Upper lobe of right lung (tissue), 1 donor: ENCODE data around the gene ZDHHC3. TPM values are rescaled to one million over a fixed set of nuclear protein-coding genes. Genes with fewer than 3 reads are reported as not detected.
A peak's percentile ranks its signal among the peaks of the same experiment; 100 is the strongest.

Experiments used
- ATAC-seq: fragments of 200-7000 bp; cut with Tn5 transposase; one replicate; pipeline ENCODE4 v1.9.1; 2020; ENCODE audit warnings: mild to moderate bottlenecking, moderate library complexity
- DNase-seq: peaks from one replicate; pipeline ENCODE4 v3.0.0-alpha.2; 2020
- H3K27ac ChIP-seq: fragments of 200-600 bp; one replicate; pipeline ENCODE4 v1.8.0; 2022
- H3K27me3 ChIP-seq: fragments of 200-600 bp; one replicate; pipeline ENCODE4 v1.8.0; 2022; ENCODE audit warnings: mild to moderate bottlenecking
- H3K36me3 ChIP-seq: fragments of 200-600 bp; one replicate; pipeline ENCODE4 v1.8.0; 2022
- H3K4me1 ChIP-seq: fragments of 200-600 bp; one replicate; pipeline ENCODE4 v1.8.0; 2022
- H3K4me3 ChIP-seq: fragments of 200-600 bp; one replicate; pipeline ENCODE4 v1.8.0; 2022; ENCODE audit warnings: mild to moderate bottlenecking
- H3K9me3 ChIP-seq: fragments of 200-600 bp; one replicate; pipeline ENCODE4 v1.8.0; 2022
- intact Hi-C: fragments of 100-400 bp; cut with DNase I; formaldehyde crosslinking; loops from one replicate; pipeline ENCODE4 v1.11.0; 2022
- total RNA-seq: library from RNA; stranded (reverse); fragmentation: NEBNext Ultra II Directional; extraction: Animal tissue kit (Norgen Biotek cat#: 25700); gene quantifications from one replicate; pipeline ENCODE4 v1.2.1, GENCODE V29; 2021
- TF ChIP-seq, protein P1 (sequence below): fragments of 200-600 bp; IDR thresholded peaks from one replicate; pipeline ENCODE4 v1.8.0; 2022; ENCODE audit warnings: antibody characterized with exemption
- donor health status: DM: no; HTN: yes; CAD: no; lungs with severe emphysema.

The ZDHHC3 gene
- total RNA-seq, 1 donor from 2014 or later = 125 TPM

DNA sequence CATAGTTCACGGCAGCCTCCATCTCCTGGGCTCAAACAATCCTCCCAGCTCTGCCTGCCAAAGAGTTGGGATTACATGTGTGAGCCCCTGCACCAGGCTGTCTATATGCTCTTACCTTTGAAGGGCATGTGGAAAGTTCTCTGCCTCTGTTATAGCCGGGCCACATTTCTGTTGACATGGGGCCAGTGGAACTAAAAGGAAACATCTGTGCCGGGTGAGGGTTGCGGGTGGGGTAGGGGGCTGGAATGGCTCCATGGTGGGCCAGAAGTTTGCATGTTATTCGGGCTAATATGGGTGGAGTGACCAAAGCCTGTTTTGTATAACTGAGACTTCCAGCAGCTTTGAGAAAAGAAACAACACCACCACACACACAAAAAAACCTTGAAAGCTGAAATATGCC lies 41.8 kb upstream of the ZDHHC3 start:
- TF ChIP-seq, protein P1, sequence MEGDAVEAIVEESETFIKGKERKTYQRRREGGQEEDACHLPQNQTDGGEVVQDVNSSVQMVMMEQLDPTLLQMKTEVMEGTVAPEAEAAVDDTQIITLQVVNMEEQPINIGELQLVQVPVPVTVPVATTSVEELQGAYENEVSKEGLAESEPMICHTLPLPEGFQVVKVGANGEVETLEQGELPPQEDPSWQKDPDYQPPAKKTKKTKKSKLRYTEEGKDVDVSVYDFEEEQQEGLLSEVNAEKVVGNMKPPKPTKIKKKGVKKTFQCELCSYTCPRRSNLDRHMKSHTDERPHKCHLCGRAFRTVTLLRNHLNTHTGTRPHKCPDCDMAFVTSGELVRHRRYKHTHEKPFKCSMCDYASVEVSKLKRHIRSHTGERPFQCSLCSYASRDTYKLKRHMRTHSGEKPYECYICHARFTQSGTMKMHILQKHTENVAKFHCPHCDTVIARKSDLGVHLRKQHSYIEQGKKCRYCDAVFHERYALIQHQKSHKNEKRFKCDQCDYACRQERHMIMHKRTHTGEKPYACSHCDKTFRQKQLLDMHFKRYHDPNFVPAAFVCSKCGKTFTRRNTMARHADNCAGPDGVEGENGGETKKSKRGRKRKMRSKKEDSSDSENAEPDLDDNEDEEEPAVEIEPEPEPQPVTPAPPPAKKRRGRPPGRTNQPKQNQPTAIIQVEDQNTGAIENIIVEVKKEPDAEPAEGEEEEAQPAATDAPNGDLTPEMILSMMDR = no peak
- intact Hi-C loops = no loop called here
- H3K27me3 ChIP-seq = no peaks in the 10 kb centered on the region
- no peak overlapping the region for H3K27ac ChIP-seq
- no peak for ATAC-seq
- peaks cover 9% of the 10 kb centered on the region for H3K36me3 ChIP-seq
- H3K4me1 ChIP-seq = peaks cover 28% of the 10 kb centered on the region
- H3K9me3 ChIP-seq = no peaks in the 10 kb centered on the region
- no peak overlapping the region for H3K4me3 ChIP-seq
- DNase-seq = no peak

DNA sequence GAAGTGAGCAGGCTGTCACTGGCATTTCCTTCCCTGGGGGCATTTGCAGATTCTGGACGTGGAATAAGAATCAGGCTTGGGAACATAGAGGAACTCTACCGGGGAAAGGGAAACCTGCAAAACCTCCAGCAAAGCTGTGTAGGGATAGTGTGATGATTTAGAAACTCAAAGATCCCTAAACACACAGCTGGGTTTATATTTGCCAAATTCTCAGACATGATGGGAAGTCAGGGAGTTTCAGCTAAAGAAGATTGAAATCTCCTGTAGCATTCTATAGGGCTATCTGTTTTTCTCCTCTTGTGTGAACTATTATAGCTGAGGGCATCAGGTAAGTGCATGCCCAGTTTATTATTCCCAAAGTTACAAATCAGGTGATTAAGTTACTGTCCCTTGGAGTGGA lies 40.9 kb upstream of the ZDHHC3 start:
- no peak for DNase-seq

DNA sequence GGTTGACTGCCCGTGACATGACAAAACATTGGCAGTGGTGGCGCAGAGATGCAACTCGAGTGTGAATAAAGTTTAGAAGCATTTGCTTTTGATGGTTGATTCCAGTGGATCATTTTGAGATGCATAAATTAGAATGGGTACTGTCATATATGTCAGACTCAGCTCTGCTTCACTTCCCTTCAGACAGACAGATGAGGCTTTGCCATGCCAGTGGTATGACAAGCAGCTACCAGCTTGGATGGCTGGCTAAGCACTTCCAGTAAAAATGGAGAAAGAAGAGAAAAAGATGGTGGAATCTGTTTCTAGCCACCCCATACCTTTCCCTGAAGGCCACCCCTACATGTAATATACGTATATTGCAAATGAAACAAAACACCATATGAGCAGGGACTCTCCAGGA lies 36.6 kb upstream of the ZDHHC3 start:
- ATAC-seq = no peak
- TF ChIP-seq, protein P1 = no peak
- no peaks in the 10 kb centered on the region for H3K27me3 ChIP-seq
- peak overlapping the region; percentile 81 for H3K27ac ChIP-seq
- H3K4me3 ChIP-seq = no peak overlapping the region
- intact Hi-C loops = no loop called here
- H3K4me1 ChIP-seq = peaks cover 42% of the 10 kb centered on the region
- no peaks in the 10 kb centered on the region for H3K9me3 ChIP-seq
- DNase-seq = no peak
- H3K36me3 ChIP-seq = peaks cover 16% of the 10 kb centered on the region

More for the DNA sequence above, 40.9 kb upstream of the ZDHHC3 start:
- ATAC-seq = no peak
- Histone ChIP-seq H3K27me3 (no peaks in the 10 kb centered on the region), H3K4me1 (peaks cover 36% of the 10 kb centered on the region), H3K36me3 (peaks cover 13% of the 10 kb centered on the region), H3K9me3 (no peaks in the 10 kb centered on the region), H3K27ac (no peak overlapping the region), H3K4me3 (no peak overlapping the region)
- TF ChIP-seq, protein P1 = no peak
- intact Hi-C loops = no loop called here

- H3K27me3 ChIP-seq = no peaks in the 10 kb centered on the region
- peak overlapping the region; percentile 81 for H3K27ac ChIP-seq
- peaks cover 23% of the 10 kb centered on the region for H3K36me3 ChIP-seq
- TF ChIP-seq, protein P1 = no peak
- intact Hi-C loops = no loop called here
- DNase-seq (peak; percentile 67), ATAC-seq (peak; percentile 75)
- no peak overlapping the region for H3K4me3 ChIP-seq
- peaks cover 36% of the 10 kb centered on the region for H3K4me1 ChIP-seq
- H3K9me3 ChIP-seq = no peaks in the 10 kb centered on the region
Measured at GRCh38 chr3:45011756-45012508, 36.0 kb upstream of the ZDHHC3 start.

GRCh38 chr3:45010811-45011333 lies 34.9 kb upstream of the ZDHHC3 start:
- ATAC-seq = peak; percentile 83

More at GRCh38 chr3:45010811-45011333, 34.9 kb upstream of the ZDHHC3 start:
- intact Hi-C loops = no loop called here
- Histone ChIP-seq H3K9me3 (no peaks in the 10 kb centered on the region), H3K4me1 (peaks cover 35% of the 10 kb centered on the region), H3K4me3 (no peak overlapping the region), H3K27ac (peak overlapping the region; percentile 81), H3K36me3 (peaks cover 26% of the 10 kb centered on the region), H3K27me3 (no peaks in the 10 kb centered on the region)
- TF ChIP-seq, protein P1 = no peak
- DNase-seq = no peak
